ENCODE results near the gene FBXL5. TPM values are rescaled to one million over a fixed set of nuclear protein-coding genes. Genes with fewer than 3 reads are reported as not detected.

The FBXL5 gene
- total RNA-seq, 4 donors from 2014 or later, result 58.7 to 104 (median 99.4) TPM

DNA sequence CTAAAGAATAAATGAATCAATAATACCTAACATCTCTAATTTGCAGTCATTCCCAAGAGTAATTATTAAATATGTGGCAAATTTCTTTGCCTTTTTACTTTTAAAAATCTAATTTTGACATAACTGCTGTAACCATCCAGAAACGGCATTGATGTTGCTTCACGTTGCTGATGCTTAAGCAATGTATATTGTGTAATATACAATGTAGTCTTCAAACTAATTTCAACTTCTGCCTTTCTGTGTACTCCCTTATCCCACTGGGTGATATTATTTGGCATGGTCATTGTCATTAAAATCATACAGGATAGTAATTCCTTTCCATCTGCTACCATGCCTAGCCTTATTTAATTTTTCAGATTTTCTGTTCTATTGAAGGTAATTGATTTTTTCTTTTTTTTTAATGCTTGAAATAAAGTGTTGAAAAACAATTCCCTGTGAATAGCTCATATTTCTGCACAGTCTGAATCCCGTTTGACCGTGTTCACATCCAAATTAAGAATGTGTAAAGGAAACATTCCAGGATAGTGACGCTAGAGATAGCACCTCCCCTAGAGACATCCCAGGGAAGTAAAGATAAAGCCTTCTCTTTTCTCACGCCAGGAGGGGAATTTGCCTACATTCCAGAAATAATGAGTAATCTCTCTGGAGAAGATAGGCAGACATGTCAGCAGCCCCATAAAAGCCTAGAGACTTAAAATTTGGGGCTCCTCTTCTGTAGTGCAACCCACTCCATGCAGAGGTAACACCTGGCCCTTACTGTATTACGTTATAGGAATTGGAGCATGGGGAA lies 35.1 kb upstream of the FBXL5 start:
- TF ChIP-seq POLR2A (IDR thresholded peaks at IDR 0.05), result no peak
- TF ChIP-seq, protein P1, sequence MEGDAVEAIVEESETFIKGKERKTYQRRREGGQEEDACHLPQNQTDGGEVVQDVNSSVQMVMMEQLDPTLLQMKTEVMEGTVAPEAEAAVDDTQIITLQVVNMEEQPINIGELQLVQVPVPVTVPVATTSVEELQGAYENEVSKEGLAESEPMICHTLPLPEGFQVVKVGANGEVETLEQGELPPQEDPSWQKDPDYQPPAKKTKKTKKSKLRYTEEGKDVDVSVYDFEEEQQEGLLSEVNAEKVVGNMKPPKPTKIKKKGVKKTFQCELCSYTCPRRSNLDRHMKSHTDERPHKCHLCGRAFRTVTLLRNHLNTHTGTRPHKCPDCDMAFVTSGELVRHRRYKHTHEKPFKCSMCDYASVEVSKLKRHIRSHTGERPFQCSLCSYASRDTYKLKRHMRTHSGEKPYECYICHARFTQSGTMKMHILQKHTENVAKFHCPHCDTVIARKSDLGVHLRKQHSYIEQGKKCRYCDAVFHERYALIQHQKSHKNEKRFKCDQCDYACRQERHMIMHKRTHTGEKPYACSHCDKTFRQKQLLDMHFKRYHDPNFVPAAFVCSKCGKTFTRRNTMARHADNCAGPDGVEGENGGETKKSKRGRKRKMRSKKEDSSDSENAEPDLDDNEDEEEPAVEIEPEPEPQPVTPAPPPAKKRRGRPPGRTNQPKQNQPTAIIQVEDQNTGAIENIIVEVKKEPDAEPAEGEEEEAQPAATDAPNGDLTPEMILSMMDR (IDR thresholded peaks at IDR 0.05), result no peak
- Histone ChIP-seq H3K4me1 (no peaks in the 10 kb centered on the region), H3K9me3 (no peaks in the 10 kb centered on the region), H3K4me3 (no peak overlapping the region), H3K27me3 (no peaks in the 10 kb centered on the region), H3K27ac (no peak overlapping the region), H3K36me3 (peaks cover 0 to 21% (median 0%) of the 10 kb centered on the region in 3 donors)
- no peak for DNase-seq

DNA sequence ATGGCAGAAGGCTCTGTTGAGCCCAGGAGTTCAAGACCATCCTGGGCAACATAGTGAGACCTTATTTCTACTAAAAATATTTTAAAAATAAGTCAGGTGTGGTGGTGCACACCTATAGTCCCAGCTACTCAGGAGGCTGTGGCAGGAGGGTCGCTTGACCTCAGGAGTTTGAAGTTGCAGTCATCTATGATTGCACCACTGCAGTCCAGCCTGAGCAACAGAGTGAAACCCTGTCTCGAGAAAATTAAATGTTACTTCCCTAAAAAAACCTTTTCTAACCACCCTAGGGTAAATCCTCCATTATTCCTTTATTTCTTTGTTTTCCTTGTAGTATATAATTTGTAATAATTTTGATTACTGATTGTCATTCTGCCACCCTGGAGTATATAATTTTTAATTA lies 34.4 kb upstream of the FBXL5 start:
- no peaks in the 10 kb centered on the region for H3K27me3 ChIP-seq
- H3K9me3 ChIP-seq, result no peaks in the 10 kb centered on the region
- H3K4me1 ChIP-seq, result peaks cover 0 to 2% (median 0%) of the 10 kb centered on the region in 4 donors
- no peak overlapping the region for H3K27ac ChIP-seq
- no peak for DNase-seq
- peaks cover 0 to 21% (median 0%) of the 10 kb centered on the region in 3 donors for H3K36me3 ChIP-seq
- TF ChIP-seq, protein P1 (IDR thresholded peaks at IDR 0.05), result no peak
- TF ChIP-seq POLR2A (IDR thresholded peaks at IDR 0.05), result no peak
- H3K4me3 ChIP-seq, result no peak overlapping the region

DNA sequence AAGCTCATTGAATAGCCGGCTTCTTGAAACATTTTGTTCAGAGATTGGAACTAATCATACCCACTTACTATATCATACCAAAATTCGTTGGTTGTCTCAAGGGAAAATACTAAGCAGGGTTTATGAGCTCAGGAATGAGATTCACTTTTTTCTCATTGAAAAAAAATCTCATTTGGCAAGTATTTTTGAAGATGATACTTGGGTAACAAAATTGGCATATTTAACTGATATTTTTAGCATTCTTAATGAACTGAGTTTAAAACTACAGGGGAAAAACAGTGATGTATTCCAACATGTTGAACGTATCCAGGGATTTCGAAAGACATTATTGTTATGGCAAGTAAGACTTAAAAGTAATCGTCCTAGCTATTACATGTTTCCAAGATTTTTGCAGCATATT lies 32.9 kb upstream of the FBXL5 start:
- TF ChIP-seq POLR2A (IDR thresholded peaks at IDR 0.05), result no peak
- TF ChIP-seq, protein P1 (IDR thresholded peaks at IDR 0.05), result no peak
- DNase-seq, result no peak
- Histone ChIP-seq H3K36me3 (peaks cover 0 to 21% (median 0%) of the 10 kb centered on the region in 3 donors), H3K4me1 (peaks cover 0 to 14% (median 0%) of the 10 kb centered on the region in 4 donors), H3K4me3 (no peak overlapping the region), H3K27me3 (no peaks in the 10 kb centered on the region), H3K9me3 (no peaks in the 10 kb centered on the region), H3K27ac (no peak overlapping the region)

DNA sequence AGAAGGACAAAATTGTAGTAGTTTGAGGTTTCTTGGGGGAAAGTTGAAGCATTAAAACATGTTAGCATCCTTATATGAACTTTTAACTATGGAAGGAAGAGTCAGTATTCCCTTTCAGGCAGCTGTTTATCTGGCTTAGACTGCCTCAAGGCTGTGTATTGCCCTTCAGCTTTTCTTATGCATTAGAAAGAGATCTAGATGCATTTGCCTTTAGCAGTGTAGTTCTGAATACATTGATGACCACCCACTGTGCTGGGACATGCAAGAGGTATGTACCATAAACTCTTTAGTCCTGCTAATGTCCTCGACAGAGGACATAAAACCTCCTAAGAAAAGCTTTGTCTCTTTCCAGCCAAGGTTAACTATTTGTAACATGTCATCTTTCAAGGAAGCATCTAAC lies 29.3 kb upstream of the FBXL5 start:
- DNase-seq, result no peak
- no peak for TF ChIP-seq POLR2A (IDR thresholded peaks at IDR 0.05)
- TF ChIP-seq, protein P1 (IDR thresholded peaks at IDR 0.05), result no peak
- H3K27me3 ChIP-seq, result no peaks in the 10 kb centered on the region
- H3K36me3 ChIP-seq, result peaks cover 0 to 21% (median 0%) of the 10 kb centered on the region in 3 donors
- H3K27ac ChIP-seq, result no peak overlapping the region
- no peak overlapping the region for H3K4me3 ChIP-seq
- H3K4me1 ChIP-seq, result peaks cover 0 to 17% (median 0%) of the 10 kb centered on the region in 4 donors
- no peaks in the 10 kb centered on the region for H3K9me3 ChIP-seq

DNA sequence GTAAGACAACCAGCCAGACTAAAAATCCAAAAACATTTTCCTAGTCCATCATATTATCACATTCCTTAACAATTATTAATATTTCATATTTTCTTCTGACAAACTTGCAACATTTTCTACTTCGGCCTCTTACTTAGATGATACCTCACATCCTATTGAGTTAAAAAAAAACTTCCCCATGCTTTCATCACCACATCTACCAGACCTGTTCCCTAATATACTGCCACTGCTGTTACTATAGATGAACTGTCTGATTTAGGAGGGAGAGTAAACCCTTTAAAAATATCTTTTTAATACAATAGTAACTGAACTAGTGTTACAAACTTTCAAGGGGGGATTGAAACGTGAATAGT lies 28.0 kb upstream of the FBXL5 start:
- Histone ChIP-seq H3K9me3 (no peaks in the 10 kb centered on the region), H3K27me3 (no peaks in the 10 kb centered on the region), H3K27ac (peak overlapping the region in 1 of 4 donors; percentile 87), H3K4me1 (peaks cover 0 to 17% (median 0%) of the 10 kb centered on the region in 4 donors), H3K36me3 (peaks cover 0 to 21% (median 0%) of the 10 kb centered on the region in 3 donors), H3K4me3 (peak overlapping the region in 2 of 4 donors; percentile 71 to 83)
- TF ChIP-seq, protein P1 (IDR thresholded peaks at IDR 0.05), result no peak
- TF ChIP-seq POLR2A (IDR thresholded peaks at IDR 0.05), result no peak
- no peak for DNase-seq

All from Peyer's patch (tissue), 4 donors.